Mononuclear cell (primary cell): ENCODE measurements around the gene BCL11B. TPM values are rescaled to one million over a fixed set of nuclear protein-coding genes. Genes with fewer than 3 reads are reported as not detected.

Experiments used
- H3K27me3 ChIP-seq: 2 replicates; pipeline ENCODE4 v1.6.0; 2011; ENCODE audit warnings: low read length, control low read depth; ENCODE audit not compliant: insufficient read depth
- H3K4me1 ChIP-seq: 2 replicates; pipeline ENCODE4 v1.5.1; 2011; ENCODE audit warnings: mild to moderate bottlenecking, low read length, control low read depth; ENCODE audit not compliant: insufficient read depth
- H3K4me3 ChIP-seq: 2 replicates; pipeline ENCODE4 v1.5.1; 2011; ENCODE audit warnings: mild to moderate bottlenecking, low read length, moderate library complexity
- H3K9me3 ChIP-seq: 2 replicates; pipeline ENCODE4 v1.5.1; 2011; ENCODE audit warnings: low read depth, mild to moderate bottlenecking, control low read depth, low read length
- total RNA-seq: library from RNA; depleted of rRNA; stranded (reverse); fragments of >200 nt; gene quantifications from one replicate; pipeline ENCODE4 v1.2.3, GENCODE V29; 2012

BCL11B gene
- total RNA-seq, 1 donor, result 101 TPM

DNA sequence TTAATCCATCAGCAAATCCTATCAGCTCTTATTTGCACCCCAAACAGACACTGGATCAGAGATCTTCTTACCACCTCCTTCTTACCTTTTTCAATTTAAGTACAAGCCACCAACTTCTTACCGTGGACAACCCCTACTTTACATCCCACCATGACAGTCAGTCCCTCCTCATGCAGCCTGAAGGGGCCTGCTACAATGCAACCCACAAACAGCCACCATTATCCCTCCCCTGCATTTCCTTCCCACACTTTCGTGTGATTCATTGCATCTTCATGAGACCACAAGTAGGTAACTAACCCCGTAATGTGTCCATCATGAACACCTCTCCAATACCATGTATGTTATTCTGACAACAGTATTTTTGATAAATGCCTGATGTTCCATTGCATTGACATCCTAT lies 108.6 kb downstream of the BCL11B start:
- Histone ChIP-seq H3K4me3 (no peak overlapping the region), H3K27me3 (no peaks in the 10 kb centered on the region), H3K4me1 (no peaks in the 10 kb centered on the region), H3K9me3 (no peaks in the 10 kb centered on the region)

DNA sequence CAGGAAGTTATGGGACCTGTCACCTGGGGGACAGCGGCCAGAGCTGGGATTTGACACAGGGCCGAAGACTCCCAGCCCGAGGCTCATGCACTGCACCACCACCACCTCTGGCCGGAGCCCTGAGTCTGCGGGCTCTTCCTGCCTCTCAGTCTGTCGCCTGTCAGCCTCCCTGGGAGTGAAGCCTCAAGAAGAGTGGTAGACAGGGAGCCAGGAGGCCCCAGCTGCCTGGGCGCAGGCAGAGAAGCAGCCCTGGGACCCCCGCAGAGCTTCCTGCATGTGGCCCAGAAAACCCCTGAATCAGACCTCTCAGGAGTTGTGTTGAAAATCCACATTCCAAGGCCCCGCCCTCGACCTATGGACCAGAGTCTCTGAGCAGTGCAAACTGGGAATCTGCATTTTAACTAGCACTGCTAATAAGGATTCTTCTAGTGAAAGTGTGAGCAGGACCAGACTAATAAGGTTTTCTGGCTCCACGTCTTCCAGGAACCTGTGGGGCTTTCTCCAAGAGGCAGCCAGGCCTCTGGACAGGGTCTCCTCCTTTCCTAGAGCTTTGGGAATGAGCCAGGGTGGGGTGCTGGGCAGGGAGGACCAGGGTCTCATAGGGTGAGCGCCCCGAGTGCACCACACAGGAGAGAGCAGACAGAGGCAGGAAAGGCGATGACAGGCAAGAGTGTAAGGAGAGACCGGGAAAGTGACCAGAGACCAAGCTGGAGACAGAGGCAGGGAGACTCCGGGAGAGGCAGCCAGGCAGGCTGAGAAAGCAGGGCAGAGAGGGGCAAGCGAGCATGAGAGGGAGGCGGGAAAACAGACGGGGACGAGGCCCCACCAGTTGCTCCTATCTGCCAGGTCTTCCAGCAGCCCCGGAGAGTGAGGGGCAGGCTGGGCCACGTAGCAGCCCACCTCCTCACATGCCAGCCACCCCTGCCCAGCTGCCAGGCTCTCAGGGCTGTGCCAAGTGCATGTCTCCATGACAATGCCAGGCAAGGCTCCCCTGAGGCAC lies 112.4 kb downstream of the BCL11B start:
- H3K4me1 ChIP-seq, result no peaks in the 10 kb centered on the region
- no peak overlapping the region for H3K4me3 ChIP-seq
- no peaks in the 10 kb centered on the region for H3K27me3 ChIP-seq
- H3K9me3 ChIP-seq, result no peaks in the 10 kb centered on the region

DNA sequence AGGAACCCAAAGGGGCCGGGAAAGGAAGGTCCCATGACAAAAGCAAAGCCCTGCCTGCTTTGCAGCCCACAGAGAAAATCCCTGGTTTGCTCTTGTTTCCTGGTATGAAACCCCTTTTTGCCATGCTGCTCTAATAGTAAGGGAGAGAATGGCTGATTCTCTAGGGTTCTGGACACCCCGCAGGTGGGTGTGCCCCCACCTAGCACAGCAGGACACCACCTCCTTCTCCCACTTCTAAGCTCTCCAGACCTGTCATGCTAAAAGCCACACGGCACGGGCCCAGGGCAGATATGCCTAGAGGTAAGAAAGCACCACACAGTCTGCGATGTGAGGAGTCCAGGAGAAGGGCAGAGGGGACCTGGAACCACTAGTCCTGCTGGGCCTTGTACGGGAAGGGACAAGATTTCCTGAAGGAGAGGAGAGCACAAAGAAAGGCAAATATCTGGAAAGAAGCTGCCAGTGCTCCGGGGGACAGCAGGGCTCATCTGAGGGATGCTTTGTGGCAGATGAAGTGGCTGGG lies 113.3 kb downstream of the BCL11B start:
- Histone ChIP-seq H3K4me1 (no peaks in the 10 kb centered on the region), H3K9me3 (no peaks in the 10 kb centered on the region), H3K4me3 (no peak overlapping the region), H3K27me3 (no peaks in the 10 kb centered on the region)

DNA sequence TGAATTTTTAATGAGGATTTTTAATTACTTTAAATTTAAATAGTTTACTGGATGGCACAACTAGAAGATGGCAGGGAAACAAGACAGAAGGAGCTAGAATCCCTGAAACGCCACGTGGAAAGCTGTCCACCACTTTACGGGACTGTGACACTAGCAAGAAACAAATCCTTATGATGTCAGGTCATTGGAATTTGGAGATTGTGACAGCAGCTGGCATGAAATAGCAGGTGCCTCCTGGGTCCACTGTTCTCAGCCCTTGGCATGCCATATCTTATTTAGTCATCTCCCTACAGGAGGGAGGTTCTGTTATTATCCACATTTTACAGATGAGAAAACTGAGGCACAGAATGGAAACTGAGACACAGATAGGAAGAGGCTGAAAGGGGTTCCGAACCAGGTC lies 113.8 kb downstream of the BCL11B start:
- no peak overlapping the region for H3K4me3 ChIP-seq

DNA sequence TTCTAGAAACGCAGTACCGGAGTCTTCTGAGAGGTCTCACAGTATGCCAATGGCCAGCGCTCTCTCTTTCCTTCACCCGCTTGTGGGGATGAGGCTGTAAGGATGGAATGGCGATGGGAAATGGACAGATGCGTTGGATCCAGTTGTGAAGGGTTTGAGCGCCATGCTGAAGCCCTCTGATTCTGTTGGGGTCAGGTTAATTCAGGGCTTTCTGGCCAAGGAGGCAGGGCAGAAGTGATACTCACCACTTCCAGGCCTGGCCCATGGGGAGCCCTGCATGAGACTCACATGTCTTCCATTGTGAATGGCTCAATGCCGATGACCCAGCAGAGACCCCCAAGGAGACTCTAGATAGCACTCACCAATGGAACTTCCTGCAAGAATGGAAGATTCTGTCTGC lies 114.3 kb downstream of the BCL11B start:
- H3K9me3 ChIP-seq, result no peaks in the 10 kb centered on the region
- no peak overlapping the region for H3K4me3 ChIP-seq
- no peaks in the 10 kb centered on the region for H3K4me1 ChIP-seq
- H3K27me3 ChIP-seq, result no peaks in the 10 kb centered on the region

More for the DNA sequence above, 113.8 kb downstream of the BCL11B start:
- H3K27me3 ChIP-seq, result no peaks in the 10 kb centered on the region
- no peaks in the 10 kb centered on the region for H3K9me3 ChIP-seq
- no peaks in the 10 kb centered on the region for H3K4me1 ChIP-seq

DNA sequence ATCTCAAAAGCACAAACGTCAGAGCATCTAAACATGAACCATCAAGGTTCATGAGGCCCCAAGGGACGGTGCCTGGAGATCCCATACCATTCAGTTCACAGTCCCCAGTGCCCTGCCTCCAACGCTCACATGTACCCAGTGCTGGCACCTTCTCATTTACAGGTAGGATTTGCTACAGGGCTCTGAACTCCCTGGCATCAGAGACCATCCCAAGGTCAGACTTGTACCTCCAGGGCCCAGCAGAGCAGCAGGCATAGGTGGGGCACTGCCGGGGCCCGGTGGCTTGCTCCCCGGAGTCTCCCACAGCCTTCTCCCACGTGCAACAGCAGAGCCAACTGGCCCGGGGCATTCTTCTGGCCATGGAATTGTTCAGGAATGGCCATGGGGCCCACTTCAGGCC lies 114.8 kb downstream of the BCL11B start:
- no peak overlapping the region for H3K4me3 ChIP-seq
- no peaks in the 10 kb centered on the region for H3K4me1 ChIP-seq
- H3K9me3 ChIP-seq, result no peaks in the 10 kb centered on the region
- no peaks in the 10 kb centered on the region for H3K27me3 ChIP-seq

DNA sequence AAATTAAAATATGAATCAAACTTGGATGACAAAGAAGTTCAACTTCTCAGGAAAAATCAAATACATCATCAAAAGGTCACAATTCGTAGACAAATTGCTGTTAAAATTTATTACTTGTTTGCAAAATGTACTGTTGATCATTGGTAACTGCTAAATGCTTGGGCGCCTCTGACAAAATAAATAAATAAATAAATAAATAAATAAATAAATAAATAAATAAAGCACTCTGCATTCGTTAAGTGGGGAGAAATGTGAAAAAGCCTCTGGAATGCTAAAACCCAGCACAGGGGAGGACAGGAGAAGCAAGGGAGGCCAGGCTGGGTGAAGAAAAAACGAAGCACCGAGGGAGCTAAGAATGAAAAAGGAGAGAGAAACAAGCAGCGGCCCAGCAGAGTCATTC lies 115.2 kb downstream of the BCL11B start:
- Histone ChIP-seq H3K4me3 (no peak overlapping the region), H3K4me1 (no peaks in the 10 kb centered on the region), H3K9me3 (no peaks in the 10 kb centered on the region), H3K27me3 (no peaks in the 10 kb centered on the region)

DNA sequence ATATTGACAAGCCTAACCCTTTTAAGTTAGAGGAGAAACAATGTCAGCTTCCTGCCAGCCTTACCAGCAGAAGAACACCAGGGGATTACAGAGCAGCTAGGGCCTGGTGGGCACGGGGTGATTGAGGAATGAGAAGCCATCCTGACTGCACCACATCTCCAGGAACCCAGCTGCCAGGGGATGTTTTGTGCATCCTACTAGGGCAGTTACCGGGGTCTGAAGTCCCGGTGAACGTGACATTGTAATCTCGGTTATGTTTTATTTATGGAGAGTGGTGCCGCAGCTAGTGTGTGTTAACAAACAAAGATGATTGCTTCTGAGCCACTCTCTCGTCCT lies 115.9 kb downstream of the BCL11B start:
- no peak overlapping the region for H3K4me3 ChIP-seq
- H3K9me3 ChIP-seq, result no peaks in the 10 kb centered on the region
- no peaks in the 10 kb centered on the region for H3K27me3 ChIP-seq
- H3K4me1 ChIP-seq, result no peaks in the 10 kb centered on the region

DNA sequence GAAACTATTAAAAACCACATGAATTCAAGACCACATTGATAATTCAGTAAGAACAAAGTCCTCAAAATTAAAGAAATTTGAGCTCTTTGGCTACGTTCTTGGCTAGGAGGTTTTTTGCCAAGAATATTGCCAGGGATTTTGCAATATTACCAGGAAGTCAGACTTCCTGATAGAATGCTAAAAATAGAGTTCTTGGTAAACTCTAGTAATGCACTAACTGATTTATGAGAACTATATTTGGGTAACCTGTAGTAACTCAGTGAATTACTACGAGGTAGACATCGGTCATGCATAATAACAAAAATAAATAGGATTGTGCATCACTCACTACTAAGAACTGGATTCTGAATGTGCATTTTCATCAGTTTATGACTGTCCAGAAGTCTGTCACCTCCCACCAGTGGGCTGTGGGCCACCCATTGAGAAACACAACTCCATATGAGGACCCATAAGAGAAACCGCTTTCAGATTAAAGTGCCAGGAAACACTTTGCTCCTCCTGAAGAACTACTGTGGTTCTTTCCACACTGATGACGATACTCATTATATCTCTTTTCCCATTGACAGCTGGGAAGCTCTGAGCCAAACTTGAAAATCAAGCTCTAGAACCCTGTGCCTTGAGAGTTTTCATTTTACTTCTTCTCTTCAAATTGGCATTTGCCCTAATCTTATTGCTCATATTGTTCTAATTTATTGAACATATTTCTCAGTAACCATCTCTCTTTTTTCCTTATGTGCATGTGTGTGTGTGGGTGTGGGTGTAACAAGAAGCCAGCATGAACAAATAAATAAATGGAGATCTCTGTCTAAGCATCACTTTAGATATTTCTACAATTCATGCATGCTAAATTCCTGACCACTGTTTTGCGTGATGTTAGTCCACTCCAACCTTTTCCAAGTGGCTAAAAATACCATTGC lies 116.6 kb downstream of the BCL11B start:
- no peaks in the 10 kb centered on the region for H3K4me1 ChIP-seq
- H3K27me3 ChIP-seq, result no peaks in the 10 kb centered on the region
- H3K9me3 ChIP-seq, result no peaks in the 10 kb centered on the region
- no peak overlapping the region for H3K4me3 ChIP-seq

DNA sequence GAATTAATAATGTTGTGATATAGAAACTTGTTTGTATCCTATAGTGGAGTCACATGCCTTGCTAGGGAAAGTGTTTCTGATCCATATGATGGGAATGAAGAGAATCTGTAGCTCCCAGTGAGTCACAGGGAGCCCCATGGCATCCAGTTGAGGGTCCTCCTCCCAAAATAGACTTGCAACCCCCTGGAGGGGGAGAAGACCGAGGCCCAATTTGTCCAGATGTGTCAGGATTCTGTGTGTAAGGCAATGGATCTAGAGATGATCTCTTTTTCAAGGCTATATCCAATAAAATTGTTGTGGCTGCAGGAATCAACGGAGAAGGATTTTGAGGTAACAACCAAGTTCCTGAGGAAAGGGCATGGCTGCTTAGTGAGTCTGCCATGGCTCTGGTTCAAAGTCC lies 121.8 kb downstream of the BCL11B start:
- Histone ChIP-seq H3K4me3 (no peak overlapping the region), H3K27me3 (no peaks in the 10 kb centered on the region), H3K9me3 (no peaks in the 10 kb centered on the region), H3K4me1 (no peaks in the 10 kb centered on the region)

DNA sequence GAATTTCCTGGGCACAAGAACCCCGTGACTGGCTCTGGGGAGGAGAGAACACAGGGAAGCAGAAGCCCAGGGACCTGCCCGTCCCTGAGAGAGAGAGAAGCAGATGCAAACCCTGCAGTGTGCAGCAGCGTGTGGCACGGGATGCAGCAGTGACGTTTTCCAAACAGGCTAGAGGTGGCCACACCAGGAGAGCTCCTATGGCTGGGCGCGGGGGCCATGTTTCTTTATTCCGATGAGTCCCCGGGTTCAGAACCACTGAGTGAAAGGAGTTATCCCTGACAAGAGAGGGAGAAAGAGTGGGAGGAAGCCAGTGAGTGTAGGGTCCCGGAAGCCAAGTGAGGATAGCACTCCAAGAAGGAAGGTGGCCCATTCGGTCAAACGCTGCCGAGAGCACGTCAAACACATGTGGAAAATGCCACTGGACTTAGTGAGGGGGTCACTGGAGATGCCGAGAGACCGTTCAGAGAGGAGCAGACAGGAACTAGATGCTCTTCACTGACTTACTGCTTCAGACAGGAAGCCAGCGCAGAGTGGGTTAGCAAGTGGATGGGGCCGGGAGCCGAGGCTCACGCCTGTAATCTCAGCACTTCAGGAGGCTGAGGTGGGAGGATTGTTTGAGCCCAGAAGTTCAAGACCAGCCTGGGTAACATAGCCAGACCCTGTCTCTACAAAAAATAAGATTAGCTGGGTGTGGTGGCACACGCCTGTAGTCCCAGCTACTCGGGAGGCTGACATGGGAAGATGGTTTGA lies 123.0 kb downstream of the BCL11B start:
- H3K27me3 ChIP-seq, result no peaks in the 10 kb centered on the region
- H3K4me3 ChIP-seq, result no peak overlapping the region
- H3K4me1 ChIP-seq, result no peaks in the 10 kb centered on the region
- no peaks in the 10 kb centered on the region for H3K9me3 ChIP-seq

DNA sequence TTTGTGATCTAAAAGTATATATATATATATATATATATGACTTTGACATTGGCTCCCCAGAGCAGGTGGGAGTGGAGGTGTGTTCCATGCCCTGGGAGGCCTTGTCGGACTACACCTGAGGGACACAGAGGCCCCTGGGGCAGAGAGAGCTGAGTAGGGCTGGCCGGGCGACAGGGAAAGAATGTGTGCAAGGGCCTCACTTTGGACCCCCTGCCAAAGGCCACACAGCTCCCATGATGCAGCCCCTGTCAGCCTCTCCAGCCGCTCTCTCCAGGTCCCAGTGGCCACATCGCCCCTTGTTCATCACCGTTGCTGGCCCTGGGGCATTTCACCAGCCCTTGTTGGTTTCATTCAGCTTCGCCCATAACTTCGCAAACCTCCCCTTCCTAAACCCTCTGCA lies 123.9 kb downstream of the BCL11B start:
- Histone ChIP-seq H3K9me3 (no peaks in the 10 kb centered on the region), H3K4me1 (no peaks in the 10 kb centered on the region), H3K27me3 (no peaks in the 10 kb centered on the region), H3K4me3 (no peak overlapping the region)

DNA sequence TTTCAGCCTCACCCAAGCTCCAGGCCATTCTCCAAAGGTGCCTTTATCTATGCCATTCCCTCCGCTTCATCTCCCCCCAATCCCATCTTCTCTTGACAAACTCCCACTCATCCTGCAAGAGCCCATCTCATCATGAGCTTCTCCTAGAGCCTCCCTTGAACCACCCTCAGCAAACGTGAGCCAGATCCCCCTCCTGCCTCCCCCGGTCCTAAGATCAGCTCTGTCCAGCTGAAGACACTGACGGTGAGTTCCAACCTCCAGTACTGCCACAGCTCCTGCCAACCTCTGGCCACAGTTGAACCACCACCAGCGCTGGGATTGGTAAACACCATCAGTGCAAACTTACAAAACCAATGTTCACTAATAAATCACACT lies 124.6 kb downstream of the BCL11B start:
- no peaks in the 10 kb centered on the region for H3K27me3 ChIP-seq
- H3K9me3 ChIP-seq, result no peaks in the 10 kb centered on the region
- no peak overlapping the region for H3K4me3 ChIP-seq
- H3K4me1 ChIP-seq, result no peaks in the 10 kb centered on the region

DNA sequence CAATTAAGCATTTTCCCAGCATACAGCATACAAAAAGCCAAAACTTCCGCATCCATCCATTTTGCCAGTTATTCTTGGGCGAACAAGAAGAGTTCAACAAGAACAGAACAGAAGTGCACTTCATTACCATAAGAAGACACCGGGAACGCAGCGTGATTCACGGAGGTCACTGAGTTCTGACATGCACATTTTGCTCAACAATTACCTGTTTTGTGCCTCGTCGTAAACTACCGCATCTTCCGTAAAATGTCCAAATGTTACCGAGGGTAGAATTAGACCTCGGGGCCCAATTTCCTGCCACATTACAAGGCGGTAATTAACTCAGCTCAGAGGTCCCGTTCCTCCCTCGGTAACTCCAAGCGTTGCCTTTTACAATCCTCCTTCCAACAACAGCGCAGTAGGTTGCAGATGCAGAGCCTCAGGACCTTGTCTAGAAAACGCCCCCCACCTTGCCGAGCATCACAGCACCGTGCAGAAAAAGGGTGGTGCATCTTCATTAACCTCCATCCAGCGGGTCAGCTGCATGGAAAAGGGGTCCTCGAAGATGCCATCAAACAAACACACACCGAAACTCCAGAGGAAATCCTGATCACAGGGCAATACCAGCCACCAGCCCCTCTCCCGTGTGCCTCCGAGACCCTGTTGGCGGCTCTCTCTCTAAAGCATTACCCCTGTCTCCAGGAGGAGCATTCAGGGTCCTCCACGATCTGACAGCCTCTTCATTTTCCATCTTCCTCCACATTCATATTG lies 125.2 kb downstream of the BCL11B start:
- H3K4me3 ChIP-seq, result no peak overlapping the region
- H3K27me3 ChIP-seq, result no peaks in the 10 kb centered on the region
- no peaks in the 10 kb centered on the region for H3K9me3 ChIP-seq
- H3K4me1 ChIP-seq, result no peaks in the 10 kb centered on the region
